Measurements from ENCODE around the gene CASP7.

GRCh38 chr10:113690749-113691148 lies 11.0 kb downstream of the CASP7 start:
- TF ChIP-seq POLR2A (IDR thresholded peaks at IDR 0.05; ENCODE audit: low read length) (no peak), GATA1 (IDR thresholded peaks at IDR 0.05; ENCODE audit: low read depth, low read length) (no peak)
